PC-9 (cell line): ENCODE data around the gene NKAIN2. TPM values are rescaled to one million over a fixed set of nuclear protein-coding genes. Genes with fewer than 3 reads are reported as not detected.

Source experiments
- BruUV-seq: library from RNA; stranded (reverse); fragments of 400-500 nt; replicated peaks from 2 replicates; lab custom pipeline; 2021; lab: Mats Ljungman, UMichigan
- CTCF ChIA-PET: fragments of 300-600 bp; sonication (Branson Sonifier 250); formaldehyde crosslinking; loops from one replicate; lab custom pipeline; 2022; ENCODE audit warnings: antibody characterized with exemption; lab: Charles Lee
- POLR2A ChIA-PET: fragments of 300-600 bp; sonication (Branson Sonifier 250); formaldehyde crosslinking; loops from one replicate; lab custom pipeline; 2022; ENCODE audit warnings: antibody characterized with exemption; ENCODE audit not compliant: unreplicated experiment; lab: Charles Lee
- DNase-seq, 2 experiments: peaks; one replicate each; pipeline versions ENCODE4 v3.0.0 to v3.0.0-alpha.2; 2015 to 2022; ENCODE audit warnings: mixed read lengths in 1 of 2
- H2AFZ ChIP-seq: fragments of 200-600 bp; sonication (generic); 2 replicates; pipeline ENCODE4 v1.8.1; 2017; ENCODE audit warnings: antibody characterized with exemption
- H3F3A ChIP-seq: fragments of 200-600 bp; sonication (generic); 2 replicates; pipeline ENCODE4 v1.8.1; 2017; ENCODE audit warnings: antibody characterized with exemption, mild to moderate bottlenecking, low read depth; ENCODE audit not compliant: insufficient read depth
- H3K27ac ChIP-seq: fragments of 200-600 bp; sonication (generic); 2 replicates; pipeline ENCODE4 v1.6.1; 2016; ENCODE audit warnings: mixed run types
- H3K27me3 ChIP-seq: fragments of 200-600 bp; sonication (generic); 2 replicates; pipeline ENCODE4 v1.6.1; 2016; ENCODE audit warnings: low read depth, mixed run types; ENCODE audit not compliant: insufficient read depth
- H3K36me3 ChIP-seq: fragments of 200-600 bp; sonication (generic); 2 replicates; pipeline ENCODE4 v1.6.1; 2016; ENCODE audit warnings: low read depth, mixed run types
- H3K4me1 ChIP-seq: fragments of 200-600 bp; sonication (generic); replicated peaks from 2 replicates; pipeline ENCODE4 v1.6.1; 2016; ENCODE audit warnings: mixed run types; ENCODE audit not compliant: insufficient read depth
- H3K4me2 ChIP-seq: fragments of 200-600 bp; sonication (generic); 2 replicates; pipeline ENCODE4 v1.6.1; 2017; ENCODE audit warnings: mixed run types
- H3K4me3 ChIP-seq: fragments of 200-600 bp; sonication (generic); 2 replicates; pipeline ENCODE4 v1.6.1; 2016; ENCODE audit warnings: mixed run types
- H3K79me2 ChIP-seq: fragments of 200-600 bp; sonication (generic); 2 replicates; pipeline ENCODE4 v1.6.1; 2017; ENCODE audit warnings: low read depth, mixed run types
- H3K9me2 ChIP-seq: fragments of 200-600 bp; sonication (generic); 2 replicates; pipeline ENCODE4 v1.8.1; 2017; ENCODE audit warnings: mild to moderate bottlenecking; ENCODE audit not compliant: insufficient read depth
- H3K9me3 ChIP-seq: fragments of 200-600 bp; sonication (generic); 2 replicates; pipeline ENCODE4 v1.8.1; 2016; ENCODE audit warnings: low read depth; ENCODE audit not compliant: insufficient read depth
- H4K20me1 ChIP-seq: fragments of 200-600 bp; sonication (generic); 2 replicates; pipeline ENCODE4 v1.8.1; 2017; ENCODE audit not compliant: insufficient read depth
- CTCF ChIP-seq: fragments of 200-600 bp; sonication (generic); conservative IDR thresholded peaks from 2 replicates; pipeline ENCODE4 v1.6.1; 2017; ENCODE audit warnings: mixed run types, antibody characterized with exemption, mild to moderate bottlenecking, moderate library complexity
- EZH2 ChIP-seq: fragments of 200-600 bp; sonication (generic); IDR thresholded peaks from 2 replicates; pipeline ENCODE4 v1.8.0; 2017; ENCODE audit warnings: antibody characterized with exemption, low read depth
- intact Hi-C: fragments of 100-400 bp; cut with micrococcal nuclease; formaldehyde crosslinking; loops from one replicate; pipeline ENCODE4 v1.10.0; 2022; ENCODE audit not compliant: unreplicated experiment
- total RNA-seq: library from RNA; stranded (reverse); gene quantifications from 2 replicates; pipeline ENCODE4 v1.2.3, GENCODE V29; 2021

Gene NKAIN2
- total RNA-seq, 1 experiment from 2014 or later, result not detected

GRCh38 chr6:123808556-123808955 lies 4.9 kb downstream of the NKAIN2 start:
- H3K4me1 ChIP-seq, result 0 out of 2 replicates have a peak, but pooled peaks cover 5% of the 10 kb centered on the region
- no peaks in the 10 kb centered on the region for H3K9me2 ChIP-seq
- intact Hi-C loops, result loop anchor here (10.0 kb wide), 2 partner anchors 394 to 576 kb away; no protein-coding TSS in a partner anchor
- H3F3A ChIP-seq, result no peaks in the 10 kb centered on the region
- H3K4me3 ChIP-seq, result no peak overlapping the region
- H3K4me2 ChIP-seq, result no peak overlapping the region
- no peaks in the 10 kb centered on the region for H4K20me1 ChIP-seq
- no peak for TF ChIP-seq EZH2
- TF ChIP-seq CTCF, result no peak
- H2AFZ ChIP-seq, result no peak overlapping the region
- POLR2A ChIA-PET, result interaction anchor here (0.6 kb wide), 1 partner anchor 26 kb away, joined by 5 read pairs; no protein-coding TSS in a partner anchor
- BruUV-seq, result no TSS peak
- CTCF ChIA-PET, result no interaction called here
- peaks cover 16% of the 10 kb centered on the region for H3K27me3 ChIP-seq
- H3K36me3 ChIP-seq, result no peaks in the 10 kb centered on the region
- no peaks in the 10 kb centered on the region for H3K9me3 ChIP-seq
- DNase-seq, result peak in 1 of 2 experiments; percentile 2
- H3K27ac ChIP-seq, result no peak overlapping the region
- no peaks in the 10 kb centered on the region for H3K79me2 ChIP-seq

GRCh38 chr6:123810214-123810613 lies 6.5 kb downstream of the NKAIN2 start:
- intact Hi-C loops, result no loop called here
- no peak overlapping the region for H3K4me2 ChIP-seq
- TF ChIP-seq CTCF, result no peak
- no peak for TF ChIP-seq EZH2
- H3F3A ChIP-seq, result no peaks in the 10 kb centered on the region
- H3K79me2 ChIP-seq, result no peaks in the 10 kb centered on the region
- peaks cover 2% of the 10 kb centered on the region; the same call in 1 of the 2 replicates for H3K27me3 ChIP-seq
- H3K9me2 ChIP-seq, result no peaks in the 10 kb centered on the region
- H3K4me1 ChIP-seq, result no peaks in the 10 kb centered on the region
- BruUV-seq, result no TSS peak
- H3K9me3 ChIP-seq, result no peaks in the 10 kb centered on the region
- H3K27ac ChIP-seq, result no peak overlapping the region
- no peak overlapping the region for H3K4me3 ChIP-seq
- POLR2A ChIA-PET, result no interaction called here
- H4K20me1 ChIP-seq, result no peaks in the 10 kb centered on the region
- no peak for DNase-seq
- no peaks in the 10 kb centered on the region for H3K36me3 ChIP-seq
- CTCF ChIA-PET, result no interaction called here
- no peak overlapping the region for H2AFZ ChIP-seq

- CTCF ChIA-PET, result no interaction called here
- POLR2A ChIA-PET, result no interaction called here
- DNase-seq, result no peak
- intact Hi-C loops, result no loop called here
- no TSS peak for BruUV-seq
- Histone ChIP-seq H3K79me2 (no peaks in the 10 kb centered on the region), H3K4me3 (no peak overlapping the region), H3K36me3 (no peaks in the 10 kb centered on the region), H3K27me3 (no peaks in the 10 kb centered on the region), H4K20me1 (no peaks in the 10 kb centered on the region), H2AFZ (no peak overlapping the region), H3K27ac (no peak overlapping the region), H3K9me2 (no peaks in the 10 kb centered on the region), H3F3A (no peaks in the 10 kb centered on the region), H3K9me3 (no peaks in the 10 kb centered on the region), H3K4me1 (no peaks in the 10 kb centered on the region), H3K4me2 (no peak overlapping the region)
- no peak for TF ChIP-seq EZH2
- TF ChIP-seq CTCF, result no peak
Observed at GRCh38 chr6:123810948-123811347, 7.3 kb downstream of the NKAIN2 start.
